NT2/D1 (cell line): ENCODE data around the gene BCAP29.
A peak's percentile ranks its signal among the peaks of the same experiment; 100 is the strongest.

Experiments used
- DNase-seq: peaks from one replicate; pipeline ENCODE4 v3.0.0-alpha.2; 2011; ENCODE audit warnings: low read depth, low spot score
- H3K27me3 ChIP-seq: 2 replicates; pipeline ENCODE4 v1.6.0; 2011; ENCODE audit warnings: mild to moderate bottlenecking; ENCODE audit not compliant: insufficient read length, insufficient read depth
- H3K36me3 ChIP-seq: 2 replicates; pipeline ENCODE4 v1.6.1; 2011; ENCODE audit warnings: mild to moderate bottlenecking, low read length, mixed read lengths; ENCODE audit not compliant: insufficient read depth, insufficient read length
- H3K4me1 ChIP-seq: 2 replicates; pipeline ENCODE4 v1.5.1; 2011; ENCODE audit not compliant: insufficient read depth, insufficient read length
- H3K4me3 ChIP-seq: 2 replicates; pipeline ENCODE4 v1.5.1; 2011; ENCODE audit warnings: low read depth; ENCODE audit not compliant: insufficient read length
- H3K9ac ChIP-seq: 2 replicates; pipeline ENCODE4 v1.6.0; 2011; ENCODE audit warnings: low read depth; ENCODE audit not compliant: insufficient read length
- H3K9me3 ChIP-seq: 2 replicates; pipeline ENCODE4 v1.5.1; 2011; ENCODE audit warnings: mild to moderate bottlenecking, low read length; ENCODE audit not compliant: insufficient read depth
- SUZ12 ChIP-seq: IDR thresholded peaks from 2 replicates; pipeline ENCODE4 v1.6.1; 2011; ENCODE audit not compliant: insufficient read length, insufficient read depth; ENCODE audit errors: extremely low read depth
- YY1 ChIP-seq: IDR thresholded peaks from 2 replicates; pipeline ENCODE4 v1.6.1; 2011; ENCODE audit not compliant: insufficient read length, insufficient read depth
- ZNF274 ChIP-seq: IDR thresholded peaks from 2 replicates; pipeline ENCODE4 v1.6.1; 2011; ENCODE audit warnings: mild to moderate bottlenecking, low read depth, low read length

The BCAP29 gene

DNA sequence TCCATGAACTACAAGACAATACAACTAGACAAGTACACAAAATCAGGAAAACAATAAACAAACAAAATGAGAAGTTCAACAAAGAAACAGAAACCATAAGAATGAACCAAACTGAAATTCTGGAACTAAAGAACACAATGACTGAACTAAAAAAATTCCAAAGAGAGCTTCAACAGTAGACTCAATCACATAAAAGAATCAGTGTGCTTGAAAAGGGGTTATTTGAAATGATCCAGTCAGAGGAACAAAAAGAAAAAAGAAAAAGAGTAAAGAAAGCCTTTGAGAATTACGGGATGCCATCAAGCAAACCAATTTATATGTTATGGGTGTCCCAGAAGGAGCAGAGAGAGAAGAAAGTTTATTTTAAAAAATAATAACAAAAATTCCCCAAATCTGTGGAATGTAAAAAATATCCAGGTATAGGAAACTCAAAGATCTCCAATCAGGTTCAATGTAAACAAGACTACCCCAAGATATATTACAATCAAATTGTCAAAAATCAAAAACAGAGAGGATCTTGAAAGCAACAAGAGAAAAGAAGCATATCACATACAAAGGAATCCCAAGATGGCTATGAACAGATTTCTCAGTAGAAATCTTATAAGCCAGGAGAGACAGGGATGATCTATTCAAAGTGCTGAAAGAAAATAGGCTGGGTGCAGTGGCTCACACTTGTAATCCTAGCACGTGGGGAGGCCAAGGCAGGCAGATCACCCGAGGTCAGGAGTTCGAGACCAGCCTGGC lies 35.0 kb upstream of the BCAP29 start:
- no peaks in the 10 kb centered on the region for H3K4me1 ChIP-seq
- H3K36me3 ChIP-seq: peaks cover 10% of the 10 kb centered on the region
- H3K4me3 ChIP-seq: no peak overlapping the region
- peaks cover 13% of the 10 kb centered on the region; the same call in 1 of the 2 replicates for H3K9me3 ChIP-seq
- no peak for TF ChIP-seq SUZ12
- no peak for TF ChIP-seq YY1
- no peak for TF ChIP-seq ZNF274
- no peaks in the 10 kb centered on the region for H3K27me3 ChIP-seq
- H3K9ac ChIP-seq: no peak overlapping the region
- DNase-seq: no peak

DNA sequence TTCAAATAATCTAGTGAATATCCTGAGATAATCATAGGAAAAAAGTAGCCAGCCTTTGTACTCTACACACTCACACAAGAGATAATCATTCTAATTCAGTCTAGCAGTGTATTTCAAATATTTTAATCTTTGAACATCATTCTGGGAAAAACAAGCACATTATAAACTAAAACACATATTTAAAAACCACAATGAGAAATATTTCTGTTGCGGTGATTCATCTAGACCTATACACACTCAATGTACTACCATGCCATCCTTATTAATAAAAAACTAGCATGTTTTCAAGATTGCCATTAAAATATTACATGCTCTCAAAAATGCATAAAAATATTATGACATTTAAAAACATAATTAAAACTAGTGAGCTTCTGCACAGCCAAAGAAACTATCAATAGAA lies 28.1 kb upstream of the BCAP29 start:
- TF ChIP-seq YY1: no peak
- Histone ChIP-seq H3K4me3 (no peak overlapping the region), H3K4me1 (no peaks in the 10 kb centered on the region), H3K27me3 (no peaks in the 10 kb centered on the region), H3K9ac (no peak overlapping the region), H3K9me3 (no peaks in the 10 kb centered on the region), H3K36me3 (peaks cover 14% of the 10 kb centered on the region)
- DNase-seq: no peak

DNA sequence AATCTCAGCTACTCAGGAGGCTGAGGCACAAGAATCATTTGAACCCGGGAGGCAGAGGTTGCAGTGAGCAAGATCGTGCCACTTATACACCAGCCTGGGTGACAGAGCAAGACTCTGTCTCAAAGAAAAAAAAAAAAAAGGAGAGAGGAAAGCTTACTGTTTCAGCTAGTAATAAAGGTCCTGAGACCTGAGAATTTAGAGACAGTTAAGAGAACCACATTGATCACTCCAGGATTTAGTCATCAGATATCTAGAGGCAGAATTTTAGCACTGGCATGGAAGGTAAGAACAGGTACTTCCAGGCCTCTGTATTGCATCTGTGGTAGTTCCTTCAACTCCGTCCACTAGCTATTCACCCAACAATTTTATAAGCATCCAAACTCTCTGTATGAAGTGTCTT lies 24.2 kb upstream of the BCAP29 start:
- Histone ChIP-seq H3K9ac (no peak overlapping the region), H3K4me3 (no peak overlapping the region), H3K4me1 (no peaks in the 10 kb centered on the region), H3K36me3 (peaks cover 17% of the 10 kb centered on the region), H3K9me3 (no peaks in the 10 kb centered on the region), H3K27me3 (no peaks in the 10 kb centered on the region)
- DNase-seq: no peak
- TF ChIP-seq SUZ12: no peak
- TF ChIP-seq YY1: no peak
- no peak for TF ChIP-seq ZNF274

DNA sequence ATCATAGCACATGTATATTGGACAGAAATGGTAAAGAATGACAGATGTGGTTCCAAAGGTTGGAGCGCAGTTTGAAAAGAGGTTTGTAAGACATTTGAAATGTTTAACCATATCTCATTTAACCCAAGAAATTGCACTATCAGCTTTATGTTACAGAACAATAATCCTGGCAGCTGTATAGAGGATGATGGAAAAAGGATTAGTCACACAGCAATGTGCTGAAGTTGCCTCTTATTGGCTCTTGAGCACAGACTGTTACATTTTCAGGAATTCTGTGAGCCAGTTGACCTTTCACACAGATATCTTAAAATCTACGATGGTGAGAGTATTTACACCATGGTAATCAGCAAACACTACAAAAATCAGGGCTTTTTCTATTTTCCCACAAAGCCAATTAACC lies 20.2 kb upstream of the BCAP29 start:
- no peak for TF ChIP-seq SUZ12
- no peak for TF ChIP-seq ZNF274
- TF ChIP-seq YY1: no peak
- DNase-seq: no peak
- no peak overlapping the region for H3K9ac ChIP-seq
- H3K27me3 ChIP-seq: no peaks in the 10 kb centered on the region
- H3K4me3 ChIP-seq: no peak overlapping the region
- H3K4me1 ChIP-seq: no peaks in the 10 kb centered on the region
- no peaks in the 10 kb centered on the region for H3K9me3 ChIP-seq
- H3K36me3 ChIP-seq: peaks cover 12% of the 10 kb centered on the region

DNA sequence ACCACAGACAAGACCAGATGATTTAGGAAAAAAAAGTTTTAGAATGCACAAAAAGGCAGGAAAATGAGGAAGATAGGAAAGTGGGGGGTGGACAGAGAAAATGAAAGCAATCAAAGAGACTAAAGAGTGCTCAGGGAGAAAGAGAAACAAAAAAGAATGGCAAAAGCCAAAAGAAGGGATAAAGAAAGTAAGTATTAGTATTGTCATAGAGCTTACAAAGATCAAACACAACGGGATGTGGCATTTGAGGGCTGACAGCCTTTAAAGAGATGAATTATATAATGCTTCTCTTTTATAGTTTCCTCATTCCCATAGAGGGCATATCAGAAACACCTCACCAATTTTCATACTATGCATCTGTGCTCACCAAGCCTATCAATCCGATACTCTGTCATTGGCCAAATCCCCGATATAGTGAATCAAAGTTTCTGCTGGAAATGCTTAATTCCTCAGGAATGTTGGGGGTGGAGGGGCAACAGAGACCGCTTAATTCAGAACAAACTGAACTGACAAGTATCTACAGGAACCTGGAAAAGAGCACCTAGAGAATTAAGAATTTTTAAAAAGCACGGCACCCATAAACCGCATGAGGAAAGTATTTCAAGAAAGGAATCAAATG lies 19.0 kb upstream of the BCAP29 start:
- Histone ChIP-seq H3K27me3 (no peaks in the 10 kb centered on the region), H3K4me3 (no peak overlapping the region), H3K36me3 (peaks cover 15% of the 10 kb centered on the region), H3K9me3 (no peaks in the 10 kb centered on the region), H3K4me1 (no peaks in the 10 kb centered on the region), H3K9ac (no peak overlapping the region)
- TF ChIP-seq YY1 (no peak), ZNF274 (no peak), SUZ12 (no peak)
- DNase-seq: no peak

DNA sequence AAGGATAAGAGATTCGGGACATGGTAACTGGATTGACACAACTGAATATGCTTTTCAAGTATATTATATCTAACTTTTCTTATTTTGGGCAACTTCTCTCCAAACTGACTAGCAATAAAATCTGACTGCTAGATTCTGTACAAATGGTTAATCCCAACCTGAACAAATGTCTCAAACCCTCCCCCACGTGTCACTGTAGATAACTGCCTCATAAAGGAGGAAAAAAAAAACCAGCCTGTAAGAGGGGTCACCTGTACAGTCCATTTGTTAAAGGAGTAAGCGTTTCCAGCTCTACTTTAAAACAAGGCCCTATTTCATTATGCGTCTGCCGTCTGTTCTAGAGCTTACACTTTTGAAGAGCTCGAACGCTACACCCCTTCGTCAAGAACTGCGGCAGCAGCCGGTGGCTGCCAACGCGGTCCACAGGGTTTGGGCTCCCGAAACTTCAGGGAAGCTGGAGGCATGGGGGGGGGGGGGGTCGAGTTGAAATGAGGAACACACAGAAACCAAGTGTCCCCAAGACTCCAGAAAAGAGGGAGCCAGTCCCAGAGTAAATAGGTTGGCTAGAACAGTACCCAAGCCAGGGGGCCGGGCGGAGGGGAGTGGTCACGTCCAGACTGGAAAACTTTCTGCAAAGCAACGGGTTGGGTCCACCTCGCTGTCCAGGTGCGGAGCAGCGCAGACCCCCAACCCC lies 16.8 kb upstream of the BCAP29 start:
- no peak for TF ChIP-seq ZNF274
- TF ChIP-seq YY1: no peak
- TF ChIP-seq SUZ12: no peak
- peak overlapping the region; percentile 86 for H3K4me3 ChIP-seq
- H3K9me3 ChIP-seq: no peaks in the 10 kb centered on the region
- no peak for DNase-seq
- peaks cover 13% of the 10 kb centered on the region for H3K36me3 ChIP-seq
- peak overlapping the region; percentile 89 for H3K9ac ChIP-seq
- H3K4me1 ChIP-seq: no peaks in the 10 kb centered on the region
- no peaks in the 10 kb centered on the region for H3K27me3 ChIP-seq

DNA sequence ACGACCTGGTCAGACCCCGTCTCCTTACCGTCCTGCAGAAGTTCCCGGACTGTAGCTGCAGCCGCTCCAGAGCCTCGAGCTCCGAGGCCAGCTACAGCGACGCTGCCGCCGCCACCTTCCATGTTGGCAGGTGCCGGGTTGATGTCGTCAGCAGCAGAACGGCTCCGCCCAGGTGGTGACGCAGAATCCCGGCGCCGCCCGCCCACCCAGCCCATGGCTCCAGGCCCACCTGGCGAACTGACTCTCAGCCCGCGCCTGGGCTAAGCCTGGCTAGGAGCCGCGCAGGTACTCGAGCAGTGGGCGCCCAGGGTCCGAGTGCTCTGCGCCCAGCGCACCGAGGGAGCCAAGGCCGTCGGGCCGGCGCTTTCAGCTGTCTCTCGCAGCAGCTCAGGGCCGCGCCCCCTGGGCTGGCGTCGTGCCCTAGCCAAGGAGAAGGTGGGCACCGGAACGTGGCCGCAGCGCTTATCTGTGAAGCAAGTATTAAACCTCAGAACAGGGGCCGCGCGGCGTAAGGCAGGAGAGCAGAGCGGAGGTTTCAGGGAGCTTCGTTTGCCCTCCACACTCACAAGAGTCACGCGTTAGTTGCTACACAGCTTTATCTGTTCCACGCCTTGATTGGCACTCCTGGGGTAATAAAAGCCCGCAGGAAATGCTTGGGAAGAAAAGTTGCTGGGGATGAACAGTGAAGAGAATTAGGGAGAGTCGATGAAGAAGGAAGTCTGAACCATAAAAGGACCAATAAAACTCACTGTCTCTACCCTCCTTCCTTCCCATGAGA lies 16.1 kb upstream of the BCAP29 start, which contains the start of the genes COG5 and DUS4L:
TSS of gene COG5 (minus strand) at position 146 of the 778 bp plus-strand sequence. CDS start at position 122, 24 bp downstream.
TSS of gene DUS4L (plus strand) at position 197 of the 778 bp plus-strand sequence. CDS start 3,100 bp downstream, outside the sequence.
- Histone ChIP-seq H3K4me3 (peak within 1 kb of the TSS; percentile 86), H3K9ac (peak within 1 kb of the TSS; percentile 90), H3K27me3 (no peaks in the 10 kb centered on the region), H3K36me3 (peaks cover 18% of the 10 kb centered on the region), H3K9me3 (no peaks in the 10 kb centered on the region), H3K4me1 (no peaks in the 10 kb centered on the region)
- TF ChIP-seq YY1 (peak; percentile 48), ZNF274 (no peak)
- peak; percentile 75 for DNase-seq
